HepG2 (cell line): Measurements from ENCODE around the gene NOP14.

Experiments
- CTCF ChIP-seq: sonication (generic); formaldehyde crosslinking; IDR thresholded peaks from 2 replicates; pipeline ENCODE4 v1.5.0; 2020; ENCODE audit warnings: mild to moderate bottlenecking, missing genetic modification reagents, moderate library complexity
- IRF2 ChIP-seq: IDR thresholded peaks from 2 replicates; pipeline ENCODE4 v1.6.1; 2018; ENCODE audit warnings: missing genetic modification reagents, missing compliant biosample characterization
- KLF6 ChIP-seq: IDR thresholded peaks from 2 replicates; pipeline ENCODE4 v1.8.0; 2016; ENCODE audit warnings: missing biosample characterization, missing genetic modification reagents
- NBN ChIP-seq: fragments of 450-650 bp; conservative IDR thresholded peaks from 2 replicates; pipeline ENCODE4 v1.6.1; 2017
- RARA ChIP-seq: IDR thresholded peaks from 2 replicates; pipeline ENCODE4 v1.6.1; 2016; ENCODE audit warnings: missing genetic modification reagents, missing compliant biosample characterization
- TARDBP ChIP-seq: sonication (generic); formaldehyde crosslinking; IDR thresholded peaks from 2 replicates; pipeline ENCODE4 v1.8.0; 2022; ENCODE audit warnings: mild to moderate bottlenecking, missing genetic modification reagents
- TF ChIP-seq, protein P1 (sequence below): IDR thresholded peaks from 2 replicates; pipeline ENCODE4 v1.6.1; 2016

- TF ChIP-seq CTCF (CRISPR knock-in tag) (no peak), RARA (CRISPR knock-in tag) (no peak), KLF6 (CRISPR knock-in tag) (no peak), TARDBP (no peak), IRF2 (CRISPR knock-in tag) (no peak), NBN (no peak)
- TF ChIP-seq, protein P1, sequence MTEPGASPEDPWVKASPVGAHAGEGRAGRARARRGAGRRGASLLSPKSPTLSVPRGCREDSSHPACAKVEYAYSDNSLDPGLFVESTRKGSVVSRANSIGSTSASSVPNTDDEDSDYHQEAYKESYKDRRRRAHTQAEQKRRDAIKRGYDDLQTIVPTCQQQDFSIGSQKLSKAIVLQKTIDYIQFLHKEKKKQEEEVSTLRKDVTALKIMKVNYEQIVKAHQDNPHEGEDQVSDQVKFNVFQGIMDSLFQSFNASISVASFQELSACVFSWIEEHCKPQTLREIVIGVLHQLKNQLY (CRISPR knock-in tag), result no peak
Observed at GRCh38 chr4:2933566-2934076, 29.6 kb downstream of the NOP14 start.
